ENCODE measurements around the gene PNKD.

The PNKD gene

GRCh38 chr2:218345491-218346236 is 75.3 kb downstream of the PNKD start:
- DNase-seq = peak; percentile 77

DNA sequence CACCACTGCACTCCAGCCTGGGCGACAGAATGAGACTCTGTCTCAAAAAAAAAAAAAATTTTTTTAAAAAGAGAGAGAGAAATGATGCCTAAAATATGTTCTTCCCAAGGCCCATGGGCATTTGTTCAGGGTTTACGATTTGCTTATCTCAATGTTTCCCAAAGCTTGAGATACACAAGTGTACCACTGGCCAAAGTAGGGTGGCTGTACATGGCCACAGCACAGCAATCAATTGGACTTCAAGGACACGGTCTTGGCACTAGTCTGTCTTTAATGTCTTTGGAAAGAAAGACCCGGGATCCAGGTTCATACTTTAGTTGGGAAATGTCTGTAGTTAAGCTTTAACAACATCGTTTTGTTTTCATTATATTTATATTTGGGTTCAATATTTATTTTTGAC is 76.9 kb downstream of the PNKD start:
- DNase-seq = no peak

GRCh38 chr2:218354045-218354444 is 83.7 kb downstream of the PNKD start:
- DNase-seq = no peak

DNA sequence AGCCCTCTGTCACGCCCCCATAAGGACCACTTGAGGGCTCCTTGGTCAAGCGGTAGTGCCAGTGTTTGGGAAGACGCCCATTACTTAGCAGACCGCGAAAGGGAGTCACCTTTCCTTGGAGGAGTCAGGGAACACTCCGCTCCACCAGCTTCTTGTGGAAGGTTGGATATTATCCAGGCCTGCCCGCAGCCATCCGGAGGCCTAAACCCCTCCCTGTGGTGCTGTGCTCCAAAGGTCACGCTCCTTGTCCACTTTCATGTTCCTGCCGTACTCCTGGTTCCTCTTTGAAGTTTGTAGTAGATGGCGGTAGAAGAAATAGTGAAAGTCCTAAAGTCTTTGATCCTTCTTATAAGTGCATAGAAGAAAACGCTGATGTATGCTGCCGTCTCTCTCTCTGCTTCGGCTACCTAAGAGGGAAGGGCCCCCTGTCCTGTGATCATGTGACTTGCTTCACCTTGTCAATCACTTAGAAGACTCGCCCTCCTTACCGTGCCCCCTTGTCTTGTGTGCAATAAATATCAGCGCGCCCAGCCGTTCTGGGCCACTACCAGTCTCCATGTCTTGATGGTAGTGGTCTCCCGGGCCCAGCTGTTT is 84.6 kb downstream of the PNKD start:
- DNase-seq = no peak

- DNase-seq = no peak
These were observed 87.2 kb downstream of the PNKD start for GRCh38 chr2:218357236-218358177.

DNA sequence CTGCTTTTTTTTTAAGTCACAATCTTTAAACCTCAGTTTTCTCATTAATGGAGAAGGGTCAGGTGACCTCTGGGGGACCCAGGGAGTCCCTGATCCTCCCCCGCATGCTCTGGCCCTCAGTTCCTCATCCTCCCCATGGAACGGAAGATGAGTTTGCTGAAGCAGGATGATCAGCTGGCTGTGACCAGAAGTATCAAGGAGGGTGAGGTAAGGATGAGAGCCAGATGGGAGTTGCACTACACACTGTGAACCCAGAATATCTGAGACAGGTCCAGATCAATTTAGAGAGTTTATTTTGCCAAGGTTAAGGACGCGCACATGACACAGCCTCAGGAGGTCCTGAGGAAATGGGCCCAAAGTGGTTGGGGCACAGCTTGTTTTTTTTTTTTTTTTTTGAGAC is 90.1 kb downstream of the PNKD start:
- no peak for DNase-seq

- DNase-seq = no peak
These were observed 92.3 kb downstream of the PNKD start for GRCh38 chr2:218362606-218363005.

DNA sequence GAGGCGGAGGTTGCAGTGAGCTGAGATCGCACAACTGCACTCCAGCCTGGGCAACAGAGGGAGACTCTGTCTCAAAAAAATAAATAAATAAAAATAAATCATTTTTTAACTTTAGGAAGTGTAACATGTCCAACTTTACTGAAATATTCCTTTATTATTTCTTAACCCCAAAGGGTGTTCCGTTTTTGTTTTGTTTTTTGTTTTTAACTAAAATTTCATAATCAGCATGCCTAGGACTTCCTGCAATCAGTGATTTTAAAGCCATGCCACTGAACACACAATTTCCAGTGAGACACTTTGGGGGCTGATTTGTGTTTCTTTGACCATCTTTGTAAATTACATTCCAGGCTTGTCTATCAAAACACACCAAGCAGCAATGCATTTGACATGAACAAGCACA is 93.4 kb downstream of the PNKD start:
- no peak for DNase-seq

DNA sequence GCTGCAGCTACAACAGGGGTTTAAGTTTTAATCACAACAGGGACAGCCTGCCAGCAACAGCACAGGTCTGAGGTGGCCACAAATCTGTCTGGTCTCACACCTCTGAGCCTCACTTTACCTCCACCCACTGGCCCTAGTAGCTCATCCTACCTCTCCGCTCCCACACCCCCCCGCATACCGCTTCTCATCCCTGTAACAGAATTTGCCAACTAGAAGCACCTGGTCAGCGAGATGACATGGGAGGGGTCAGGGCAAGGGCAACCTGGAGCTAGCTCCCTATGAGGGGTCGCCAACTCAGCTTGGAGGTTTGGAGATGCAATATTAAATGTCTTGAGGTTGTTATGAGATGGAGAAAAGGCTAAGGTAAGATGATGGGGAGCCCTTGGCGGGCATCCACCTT is 93.9 kb downstream of the PNKD start:
- DNase-seq = no peak

DNA sequence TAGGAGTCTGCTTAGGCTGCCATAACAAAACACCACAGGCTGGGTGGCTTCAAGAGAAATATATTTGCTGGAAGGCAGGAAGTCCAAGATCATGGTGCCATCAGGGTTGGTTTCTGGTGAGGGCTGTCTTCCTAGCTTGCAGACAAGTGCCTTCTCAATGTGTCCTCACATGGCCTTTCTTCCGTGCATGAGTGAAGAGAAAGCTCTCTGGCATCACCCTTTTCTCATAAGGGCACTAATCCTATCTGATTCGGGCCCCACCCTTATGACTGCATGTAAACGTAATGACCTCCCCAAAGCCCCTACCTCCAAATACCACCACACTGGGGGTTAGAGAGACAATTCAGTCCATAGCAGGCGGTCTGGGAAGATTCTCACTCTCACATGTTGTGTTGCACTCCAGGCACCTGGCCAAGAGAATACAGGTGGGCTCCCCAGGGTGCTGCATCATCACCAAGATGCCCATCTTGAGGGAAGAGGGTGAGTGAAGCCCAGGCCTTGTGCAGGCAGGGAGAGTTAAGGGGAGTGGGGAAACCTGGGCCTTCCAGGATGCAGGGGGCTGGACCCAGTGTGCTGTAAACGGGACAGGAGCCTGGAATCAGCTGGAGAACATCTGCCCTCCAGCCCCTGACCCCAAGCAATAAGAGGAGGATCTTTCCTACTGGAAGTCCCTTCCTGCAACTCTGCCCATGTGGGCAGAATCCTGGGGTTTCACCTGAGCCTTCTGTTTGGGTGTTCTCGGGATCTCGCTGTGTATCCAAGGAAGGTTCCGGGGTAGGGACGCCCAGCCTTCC is 96.5 kb downstream of the PNKD start:
- DNase-seq = no peak

DNA sequence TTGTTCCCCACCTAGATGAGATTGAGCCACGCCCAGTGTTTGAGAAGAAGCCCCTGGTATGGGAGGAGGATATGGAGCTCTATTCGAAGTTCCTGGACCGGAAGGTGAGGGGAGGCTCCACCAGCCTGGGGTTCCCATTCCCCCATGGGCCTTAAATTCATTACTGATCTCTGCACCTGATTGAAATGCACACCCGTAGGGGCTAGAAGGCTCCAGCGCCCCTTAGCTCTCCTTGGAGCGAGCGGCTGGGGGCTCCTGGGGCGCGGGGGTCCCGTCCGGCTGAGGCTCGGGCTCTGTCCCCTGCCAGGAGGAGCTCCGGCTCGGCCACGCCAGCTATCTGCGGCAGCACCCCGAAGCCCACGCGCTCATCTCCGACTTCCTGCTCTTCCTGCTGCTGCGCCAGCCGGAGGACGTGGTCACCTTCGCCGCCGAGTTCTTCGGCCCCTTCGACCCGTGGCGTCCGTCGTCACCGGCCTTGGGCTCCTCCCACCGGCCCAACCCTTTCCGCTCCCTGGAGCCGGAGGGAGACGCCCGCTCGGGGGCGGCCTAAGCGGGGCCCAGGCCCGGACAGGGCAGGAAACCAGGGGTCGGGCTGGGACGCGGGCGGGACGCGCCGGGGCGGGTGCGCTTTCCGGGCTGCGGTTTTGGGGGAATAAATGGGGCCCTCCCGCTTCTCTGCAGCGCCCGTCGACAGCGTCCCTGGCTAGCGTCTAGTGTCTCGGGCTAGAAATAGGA is 97.3 kb downstream of the PNKD start:
- DNase-seq = no peak

GRCh38 chr2:218368150-218368528 is 97.8 kb downstream of the PNKD start:
- DNase-seq = no peak

- no peak for DNase-seq
These were observed 98.4 kb downstream of the PNKD start for GRCh38 chr2:218368621-218369153.

- DNase-seq = no peak
These were observed 99.0 kb downstream of the PNKD start for GRCh38 chr2:218369330-218369729.

- DNase-seq = no peak
These were observed 100.2 kb downstream of the PNKD start for GRCh38 chr2:218370410-218371063.

DNA sequence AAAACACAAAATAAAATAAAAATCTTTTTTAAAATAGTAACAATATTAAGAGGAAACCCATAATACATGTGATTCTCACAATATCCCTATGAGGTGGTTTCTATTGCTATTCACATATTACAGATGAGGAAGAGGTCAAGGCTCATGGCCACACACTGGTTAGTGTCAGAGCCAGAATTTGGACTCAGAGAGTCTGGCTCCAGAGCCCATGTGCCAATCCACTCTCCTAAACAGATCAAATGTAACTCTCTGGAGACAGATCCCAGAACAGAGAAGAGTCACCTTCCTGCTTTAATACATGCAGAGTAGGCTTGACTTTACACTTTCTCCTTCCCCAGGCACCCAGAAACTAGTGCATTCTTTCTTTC is 101.6 kb downstream of the PNKD start:
- DNase-seq = no peak

- no peak for DNase-seq
These were observed 104.5 kb downstream of the PNKD start for GRCh38 chr2:218374795-218375194.

GRCh38 chr2:218375212-218375611 is 104.9 kb downstream of the PNKD start:
- no peak for DNase-seq

DNA sequence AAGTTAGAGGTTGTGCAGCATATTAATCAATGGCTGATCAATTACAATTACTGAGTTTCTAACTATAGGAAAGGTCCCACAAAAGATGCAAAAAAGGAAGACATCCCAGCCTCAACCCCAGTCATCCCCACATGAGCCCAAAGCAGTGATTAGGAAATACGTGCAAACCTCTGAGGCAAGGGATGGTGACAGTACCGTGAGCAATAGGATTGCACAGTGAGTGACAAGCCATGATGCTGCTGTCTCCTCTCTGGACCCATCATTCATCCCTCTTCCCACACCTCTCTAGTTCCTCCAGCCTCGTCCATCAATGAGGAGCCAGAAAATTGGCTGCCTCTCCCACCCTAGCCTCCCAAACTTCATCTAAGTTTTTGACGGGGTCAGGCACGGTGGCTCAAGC is 107.7 kb downstream of the PNKD start:
- DNase-seq = no peak

DNA sequence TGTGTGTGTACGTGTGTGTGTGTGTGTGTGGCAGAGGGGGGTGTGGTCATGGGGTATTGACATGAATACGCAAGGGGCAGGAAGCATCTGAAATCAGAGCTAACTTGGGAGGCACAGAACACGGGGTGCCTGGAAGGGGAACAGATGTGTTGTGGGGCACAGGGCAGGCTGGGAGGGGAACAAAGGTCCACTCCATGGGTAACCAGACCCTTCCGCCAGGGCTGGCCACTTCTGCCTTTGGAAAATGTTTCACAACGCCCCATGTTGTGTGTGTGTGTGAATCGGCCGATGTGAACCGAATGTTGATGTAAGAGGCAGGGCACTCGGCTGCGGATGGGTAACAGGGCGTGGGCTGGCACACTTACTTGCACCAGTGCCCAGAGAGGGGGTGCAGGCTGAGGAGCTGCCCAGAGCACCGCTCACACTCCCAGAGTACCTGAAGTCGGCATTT is 111.6 kb downstream of the PNKD start, which contains the start of gene SLC11A1:
Gene SLC11A1 (plus strand): TSS at position 358 of the 451 bp plus-strand sequence. CDS start 96 bp downstream, outside the sequence.
- DNase-seq = no peak

DNA sequence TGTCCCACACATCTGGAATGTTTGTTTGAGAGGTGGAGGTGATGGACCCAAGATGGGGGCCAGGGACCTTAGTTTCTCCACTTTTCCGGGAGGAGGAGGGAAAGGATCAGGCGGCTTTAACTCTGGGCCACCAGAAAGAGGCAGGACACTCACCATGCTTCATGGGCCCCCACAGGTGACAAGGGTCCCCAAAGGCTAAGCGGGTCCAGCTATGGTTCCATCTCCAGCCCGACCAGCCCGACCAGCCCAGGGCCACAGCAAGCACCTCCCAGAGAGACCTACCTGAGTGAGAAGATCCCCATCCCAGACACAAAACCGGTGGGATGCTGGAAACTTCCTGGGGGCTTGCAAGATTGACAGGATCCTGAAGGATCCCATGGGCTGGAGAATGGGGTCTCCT is 112.5 kb downstream of the PNKD start:
- DNase-seq = no peak

Measured in NCI-H2171 (cell line).